CD4-positive, alpha-beta T cell (primary cell): ENCODE measurements around the gene GMPPA. TPM values are rescaled to one million over a fixed set of nuclear protein-coding genes. Genes with fewer than 3 reads are reported as not detected.

Source experiments
- ATAC-seq: fragments of 200-7000 bp; cut with Tn5 transposase; one replicate; pipeline ENCODE4 v1.10.0; 2022; ENCODE audit warnings: mild to moderate bottlenecking; ENCODE audit not compliant: poor library complexity
- CTCF ChIA-PET: fragments of 350-600 bp; sonication (Branson Sonifier 250); formaldehyde crosslinking; loops from one replicate; lab custom pipeline; 2021; ENCODE audit warnings: antibody characterized with exemption, inconsistent platforms; lab: Charles Lee
- POLR2A ChIA-PET: fragments of 350-600 bp; sonication (Branson Sonifier 250); formaldehyde crosslinking; loops from one replicate; lab custom pipeline; 2021; ENCODE audit warnings: antibody characterized with exemption, inconsistent platforms; lab: Charles Lee
- DNase-seq, 14 experiments: peaks; one replicate each; pipeline ENCODE4 v3.0.0-alpha.2; 2013 to 2020; ENCODE audit warnings: mixed read lengths in 2 of 14
- H3K27ac ChIP-seq, 2 donors: one replicate each; pipeline versions ENCODE4 v1.5.1 to v1.7.0; 2013; ENCODE audit warnings: low read length in 2 of 2, low read depth in 1 of 2, mild to moderate bottlenecking in 1 of 2
- H3K27me3 ChIP-seq, 2 experiments: 1 replicate in 1 of 2; 2 replicates in 1 of 2; pipeline versions ENCODE4 v1.6.1 to v1.7.0; 2013; ENCODE audit warnings: low read length in 2 of 2, control low read depth in 1 of 2, mild to moderate bottlenecking in 1 of 2, moderate library complexity in 1 of 2; ENCODE audit not compliant: insufficient read depth in 2 of 2, control insufficient read depth in 1 of 2
- H3K36me3 ChIP-seq: one replicate; pipeline ENCODE4 v1.6.1; 2013; ENCODE audit warnings: low read length, control low read depth; ENCODE audit not compliant: insufficient read depth
- H3K4me1 ChIP-seq: one replicate; pipeline ENCODE4 v1.6.1; 2013; ENCODE audit warnings: low read length, control low read depth; ENCODE audit not compliant: insufficient read depth
- H3K4me3 ChIP-seq: one replicate; pipeline ENCODE4 v1.5.1; 2013; ENCODE audit warnings: mild to moderate bottlenecking, low read length, moderate library complexity
- H3K9me3 ChIP-seq, 2 experiments: 1 replicate in 1 of 2; 2 replicates in 1 of 2; pipeline versions ENCODE4 v1.6.1 to v1.7.0; 2013; ENCODE audit warnings: low read length in 2 of 2, mild to moderate bottlenecking in 2 of 2, control low read depth in 1 of 2, moderate library complexity in 1 of 2; ENCODE audit not compliant: control insufficient read depth in 1 of 2, insufficient read depth in 1 of 2
- H3K27ac Mint-ChIP-seq: one replicate; pipeline ENCODE4 v1.8.0; 2020; ENCODE audit warnings: mixed read lengths
- H3K27me3 Mint-ChIP-seq: one replicate; pipeline ENCODE4 v1.8.0; 2021; ENCODE audit warnings: mixed read lengths
- H3K36me3 Mint-ChIP-seq: one replicate; pipeline ENCODE4 v1.8.0; 2021; ENCODE audit warnings: low read depth, mixed read lengths
- H3K4me1 Mint-ChIP-seq: one replicate; pipeline ENCODE4 v1.8.0; 2021; ENCODE audit warnings: low read depth, mixed read lengths
- H3K4me3 Mint-ChIP-seq: one replicate; pipeline ENCODE4 v1.8.0; 2020; ENCODE audit warnings: mild to moderate bottlenecking, mixed read lengths
- H3K9me3 Mint-ChIP-seq: one replicate; pipeline ENCODE4 v1.8.0; 2020; ENCODE audit warnings: mixed read lengths
- CTCF ChIP-seq: fragments of 200-600 bp; IDR thresholded peaks from one replicate; pipeline ENCODE4 v1.8.0; 2022; ENCODE audit warnings: antibody characterized with exemption, mild to moderate bottlenecking
- intact Hi-C, 2 experiments: fragments of 100-400 bp; cut with DNase I in 1 of 2; cut with micrococcal nuclease in 1 of 2; formaldehyde crosslinking; loops; one replicate each; pipeline versions ENCODE4 v1.15.1 to v1.9.0; 2023 to 2025; cut with DNase I, micrococcal nuclease
- total RNA-seq, 174 experiments: library from RNA in 2 of 174; stranded (reverse) in 2 of 174; gene quantifications; one replicate each; pipeline ENCODE4 v1.2.3 and lab custom pipeline; 2021 to 2026

Gene GMPPA
- total RNA-seq, 2 experiments from 2014 or later = 13.3 to 14.4 TPM

GRCh38 chr2:219475278-219475677 lies 23.4 kb upstream of the GMPPA start:
- Mint-ChIP-seq H3K4me1 (peaks cover 5% of the 10 kb centered on the region), H3K27me3 (peaks cover 10% of the 10 kb centered on the region), H3K36me3 (no peaks in the 10 kb centered on the region), H3K4me3 (no peak overlapping the region), H3K9me3 (no peaks in the 10 kb centered on the region), H3K27ac (no peak overlapping the region)
- TF ChIP-seq CTCF = no peak
- ChIA-PET POLR2A (no interaction called here), CTCF (interaction anchor here (0.7 to 1.8 kb wide), 2 partner anchors 55 to 72 kb away, joined by 3 to 5 read pairs; no protein-coding TSS in a partner anchor)
- no peak overlapping the region for H3K27ac ChIP-seq
- intact Hi-C loops = no loop called here
- H3K36me3 ChIP-seq = no peaks in the 10 kb centered on the region
- ATAC-seq (no peak), DNase-seq (no peak)
- no peaks in the 10 kb centered on the region for H3K9me3 ChIP-seq
- H3K27me3 ChIP-seq = peaks cover 0 to 3% of the 10 kb centered on the region in 2 experiments
- no peaks in the 10 kb centered on the region for H3K4me1 ChIP-seq
- H3K4me3 ChIP-seq = no peak overlapping the region

- Histone ChIP-seq H3K4me3 (no peak overlapping the region), H3K27ac (no peak overlapping the region), H3K9me3 (no peaks in the 10 kb centered on the region), H3K36me3 (no peaks in the 10 kb centered on the region), H3K27me3 (peaks cover 0 to 6% of the 10 kb centered on the region in 2 experiments), H3K4me1 (no peaks in the 10 kb centered on the region)
- CTCF ChIA-PET = interaction anchor here (1.8 kb wide), 1 partner anchor 54 kb away, joined by 5 read pairs; no protein-coding TSS in a partner anchor
- peaks cover 5% of the 10 kb centered on the region for H3K4me1 Mint-ChIP-seq
- DNase-seq (peak; percentile 29 to 70 (median 48)), ATAC-seq (peak; percentile 77)
- peaks cover 10% of the 10 kb centered on the region for H3K27me3 Mint-ChIP-seq
- no peak overlapping the region for H3K27ac Mint-ChIP-seq
- H3K4me3 Mint-ChIP-seq = no peak overlapping the region
- POLR2A ChIA-PET = no interaction called here
- TF ChIP-seq CTCF = peak; percentile 61
- intact Hi-C loops = loop anchor here (1.0 kb wide), 2 partner anchors 53 to 54 kb away; no protein-coding TSS in a partner anchor
- no peaks in the 10 kb centered on the region for H3K9me3 Mint-ChIP-seq
- no peaks in the 10 kb centered on the region for H3K36me3 Mint-ChIP-seq
Observed at GRCh38 chr2:219475697-219476651, 22.7 kb upstream of the GMPPA start.

GRCh38 chr2:219476652-219477151 lies 22.0 kb upstream of the GMPPA start:
- Mint-ChIP-seq H3K9me3 (no peaks in the 10 kb centered on the region), H3K27ac (no peak overlapping the region), H3K27me3 (peaks cover 15% of the 10 kb centered on the region), H3K4me3 (no peak overlapping the region), H3K4me1 (peaks cover 5% of the 10 kb centered on the region), H3K36me3 (no peaks in the 10 kb centered on the region)
- Histone ChIP-seq H3K27ac (no peak overlapping the region), H3K36me3 (no peaks in the 10 kb centered on the region), H3K27me3 (peaks cover 0 to 6% of the 10 kb centered on the region in 2 experiments), H3K4me3 (no peak overlapping the region), H3K9me3 (no peaks in the 10 kb centered on the region), H3K4me1 (no peaks in the 10 kb centered on the region)
- ChIA-PET CTCF (interaction anchor here (1.8 kb wide), 1 partner anchor 53 kb away, joined by 5 read pairs; no protein-coding TSS in a partner anchor), POLR2A (no interaction called here)
- intact Hi-C loops = loop anchor here (1.0 kb wide), 2 partner anchors 53 to 54 kb away; no protein-coding TSS in a partner anchor
- no peak for TF ChIP-seq CTCF
- ATAC-seq (no peak), DNase-seq (no peak)
